Sciatic nerve (tissue), 2 donors: ENCODE data around the gene CA10. TPM values are rescaled to one million over a fixed set of nuclear protein-coding genes. Genes with fewer than 3 reads are reported as not detected.

Source experiments
- ATAC-seq: fragments of 200-7000 bp; cut with Tn5 transposase; one replicate; pipeline ENCODE4 v1.9.1; 2020; ENCODE audit warnings: mild to moderate bottlenecking, moderate library complexity
- DNase-seq: peaks from one replicate; pipeline ENCODE4 v3.0.0-alpha.2; 2020; ENCODE audit warnings: low spot score
- intact Hi-C: fragments of 100-400 bp; cut with DNase I; formaldehyde crosslinking; loops from one replicate; pipeline ENCODE4 v1.14.2; 2022
- total RNA-seq: library from RNA; stranded (reverse); fragmentation: NEBNext Ultra II Directional; extraction: Animal tissue kit (Norgen Biotek cat#: 25700); gene quantifications from one replicate; pipeline ENCODE4 v1.2.1, GENCODE V29; 2021
- donor health status: DM: no; HTN: no; CAD: no.
- donor health status: DM: no; HTN: no; CAD: no.

Gene CA10
- total RNA-seq, 1 donor from 2014 or later: not detected

DNA sequence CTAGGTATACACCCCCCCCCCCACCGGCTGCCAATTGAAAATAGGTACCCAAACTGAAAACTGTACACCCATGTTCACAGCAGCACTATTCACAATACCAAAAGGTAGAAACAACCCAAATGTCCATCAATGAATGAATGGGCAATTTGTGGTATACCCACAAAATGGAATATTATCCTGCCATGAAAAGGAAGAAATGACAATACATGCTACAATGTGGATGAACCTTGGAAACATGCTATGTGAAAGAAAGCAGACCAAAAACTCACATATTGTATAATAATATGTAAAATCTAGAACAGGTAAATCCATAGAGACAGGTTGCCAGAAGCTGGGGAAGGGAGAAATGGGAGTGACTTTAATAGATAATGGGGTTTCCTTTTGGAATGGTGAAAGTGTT, 480.6 kb downstream of the CA10 start:
- intact Hi-C loops: no loop called here
- no peak for DNase-seq
- no peak for ATAC-seq

DNA sequence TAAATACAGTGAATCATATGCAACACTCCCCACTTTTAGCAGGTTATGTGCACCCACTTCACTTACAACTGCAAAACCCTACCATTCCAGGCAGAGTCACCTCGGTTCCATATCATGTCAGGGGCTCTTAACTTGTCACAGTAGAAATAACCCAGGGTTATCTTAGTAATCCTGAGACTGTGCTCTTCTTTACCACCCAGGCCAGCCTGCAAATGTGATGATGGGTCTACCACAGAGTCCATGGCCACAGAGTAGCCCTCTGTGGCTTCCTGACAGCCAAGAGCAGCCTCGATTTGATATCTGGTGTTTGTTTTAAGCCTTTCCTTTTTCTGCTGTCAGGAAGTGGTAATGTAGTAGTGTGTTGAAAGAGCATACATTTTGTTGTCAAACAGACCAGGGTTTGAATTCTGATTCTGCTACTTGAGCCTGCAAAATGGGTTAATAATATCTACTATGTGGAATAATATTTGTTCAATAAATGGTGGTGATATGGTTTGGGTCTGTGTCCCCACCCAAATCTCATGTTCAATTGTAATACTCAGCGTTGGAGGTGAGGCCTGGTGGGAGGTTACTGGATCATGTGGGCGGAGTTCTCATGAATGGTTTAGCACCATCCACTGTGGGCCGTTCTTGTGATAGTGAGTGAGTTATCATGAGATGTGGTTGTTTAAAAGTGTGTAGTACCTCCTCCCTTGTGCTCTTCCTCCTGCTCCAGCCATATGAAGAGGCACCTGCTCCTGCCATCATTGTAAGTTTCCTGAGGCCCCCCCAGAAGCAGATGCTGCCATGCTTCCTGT, 481.6 kb downstream of the CA10 start:
- intact Hi-C loops: no loop called here
- ATAC-seq (no peak), DNase-seq (no peak)

DNA sequence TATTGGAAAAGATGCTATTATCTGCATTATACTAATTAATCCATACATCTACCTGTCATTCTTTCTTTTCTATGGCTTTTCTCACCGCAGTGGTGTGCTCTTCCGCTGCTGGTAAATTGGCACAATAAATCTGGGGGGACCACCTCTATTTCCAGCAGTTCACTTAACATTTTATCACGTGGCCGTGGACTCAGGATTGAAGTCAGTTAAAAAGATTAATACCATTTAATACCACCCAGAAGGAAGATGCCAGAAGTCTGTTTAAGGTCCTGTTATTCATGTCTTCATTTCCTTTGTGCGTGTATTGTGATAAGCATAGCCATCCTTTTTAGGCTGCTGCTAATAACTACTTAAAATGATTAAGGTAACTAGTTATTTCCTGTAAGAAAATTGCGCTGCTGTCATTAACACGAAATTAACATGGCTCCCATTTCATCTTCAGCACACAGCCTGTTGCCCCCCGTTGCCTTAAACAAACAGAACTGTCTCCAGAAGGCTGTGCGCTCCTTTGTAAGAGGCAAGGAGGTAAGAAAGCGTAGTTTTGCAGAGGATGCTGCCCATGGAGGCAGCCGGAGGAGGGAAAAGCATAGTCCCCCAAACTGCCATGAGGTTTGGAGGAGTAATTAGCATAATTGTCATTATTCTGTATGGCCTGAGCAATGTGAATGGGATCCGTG, 483.8 kb downstream of the CA10 start:
- DNase-seq: no peak

DNA sequence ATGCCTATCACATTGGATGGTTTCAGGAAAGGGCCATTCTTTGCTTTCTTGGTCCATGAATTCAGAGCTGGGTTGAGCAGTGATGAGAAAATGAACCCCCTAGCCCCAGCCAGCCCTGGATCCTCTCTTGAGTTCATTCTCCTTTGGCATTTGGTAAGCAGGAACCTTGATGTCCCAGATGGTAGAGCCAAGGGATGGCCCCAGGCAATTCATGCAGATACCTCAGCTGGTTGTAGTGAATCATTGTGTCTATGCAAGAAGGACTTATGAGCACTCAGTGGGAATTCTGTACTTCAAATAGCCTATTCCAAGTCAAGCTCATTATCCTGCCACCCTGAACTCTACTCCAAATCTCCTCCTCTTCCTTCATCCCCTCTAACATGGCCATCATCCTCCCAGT, 485.4 kb downstream of the CA10 start:
- ATAC-seq (no peak), DNase-seq (no peak)
- intact Hi-C loops: no loop called here

More for the DNA sequence above, 483.8 kb downstream of the CA10 start:
- no peak for ATAC-seq
- intact Hi-C loops: no loop called here

DNA sequence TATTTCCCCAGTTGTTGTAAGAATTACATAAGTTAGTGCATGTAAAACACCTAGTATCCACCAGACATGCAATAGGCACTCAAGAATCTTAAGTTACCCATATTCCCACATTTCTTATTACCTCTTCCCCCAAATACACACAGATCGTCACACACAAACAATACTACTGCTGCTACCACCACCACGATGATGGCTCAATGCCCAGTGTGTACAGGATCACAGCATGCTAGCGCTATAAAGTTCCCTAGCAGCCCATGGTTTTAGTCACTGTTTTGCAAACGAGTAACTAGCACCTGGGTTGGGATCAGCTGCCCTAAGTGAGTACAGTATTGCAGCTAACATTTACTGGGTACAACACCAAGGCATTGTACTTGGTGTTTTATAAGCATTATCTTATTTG, 486.4 kb downstream of the CA10 start:
- intact Hi-C loops: no loop called here
- no peak for DNase-seq
- no peak for ATAC-seq

DNA sequence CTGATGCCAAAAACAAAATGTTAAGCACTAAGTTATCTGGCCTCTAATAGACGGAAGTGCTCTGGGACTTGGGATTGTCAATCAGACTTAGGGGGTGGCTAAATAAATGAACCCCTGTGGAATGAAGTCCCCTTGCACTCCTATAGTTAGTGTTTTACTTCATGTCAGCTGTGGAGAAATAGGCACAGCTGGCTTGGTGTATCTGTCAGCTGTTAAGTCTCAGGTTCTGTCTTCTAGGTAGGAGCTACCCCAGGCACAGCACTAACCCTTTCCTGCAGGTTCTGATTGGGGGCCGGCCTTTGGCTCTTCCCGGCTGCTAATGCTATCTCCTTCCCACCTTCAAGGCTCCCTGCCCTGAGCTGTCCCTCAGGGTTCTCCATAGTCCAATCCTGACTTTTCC, 487.6 kb downstream of the CA10 start:
- intact Hi-C loops: no loop called here
- no peak for ATAC-seq
- DNase-seq: no peak

DNA sequence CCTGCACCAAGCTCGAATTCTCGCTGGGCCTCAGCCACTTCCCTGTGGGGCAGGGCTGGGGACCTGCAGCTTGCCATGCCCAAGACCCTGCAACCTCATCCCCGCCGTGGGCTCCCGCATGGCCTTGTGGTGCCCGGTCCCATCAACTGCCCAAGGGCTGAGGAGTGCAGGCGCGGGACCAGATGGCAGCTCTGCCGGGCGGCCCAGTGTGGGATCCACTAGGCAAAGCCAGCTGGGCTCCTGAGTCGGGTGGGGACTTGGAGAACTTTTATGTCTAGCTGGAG, 489.6 kb downstream of the CA10 start:
- ATAC-seq (no peak), DNase-seq (no peak)

DNA sequence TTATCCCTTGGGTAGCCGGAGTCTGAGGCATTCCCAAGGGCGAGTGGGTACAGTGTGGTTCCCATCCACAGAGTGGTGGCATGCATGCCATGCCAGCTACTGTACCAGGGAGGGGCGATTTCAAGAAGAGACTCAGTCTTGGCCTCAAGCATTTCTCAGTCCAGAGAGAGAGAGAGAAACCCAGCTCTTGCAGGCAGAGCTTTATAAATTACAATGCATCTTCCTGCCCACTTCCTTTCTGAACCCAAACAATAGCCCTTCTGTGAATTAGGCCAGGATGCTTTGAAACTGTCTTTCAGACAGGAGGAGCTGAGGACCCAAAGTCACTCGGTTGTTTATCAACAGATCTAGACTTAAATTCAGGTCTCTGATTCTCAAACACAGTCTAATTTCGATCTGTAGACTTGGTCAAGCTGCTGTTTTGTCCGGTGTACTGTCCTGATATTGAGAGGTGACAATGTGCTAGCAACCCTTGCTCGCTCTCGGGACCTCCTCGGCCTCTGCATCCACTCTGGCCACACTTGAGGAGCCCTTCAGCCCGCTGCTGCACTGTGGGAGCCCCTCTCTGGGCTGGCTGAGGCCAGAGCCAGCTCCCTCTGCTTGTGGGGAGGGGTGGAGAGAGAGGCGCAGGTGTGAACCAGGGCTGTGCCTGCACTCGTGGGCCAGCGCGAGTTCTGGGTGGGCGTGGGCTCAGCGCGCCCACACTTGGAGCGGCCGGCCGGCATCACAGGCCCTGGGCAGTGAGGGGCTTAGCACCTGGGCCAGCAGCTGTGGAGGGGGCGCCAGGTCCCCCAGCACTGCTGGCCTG, 490.2 kb downstream of the CA10 start:
- no peak for ATAC-seq
- no peak for DNase-seq
- intact Hi-C loops: no loop called here

More for the DNA sequence above, 489.6 kb downstream of the CA10 start:
- intact Hi-C loops: no loop called here

DNA sequence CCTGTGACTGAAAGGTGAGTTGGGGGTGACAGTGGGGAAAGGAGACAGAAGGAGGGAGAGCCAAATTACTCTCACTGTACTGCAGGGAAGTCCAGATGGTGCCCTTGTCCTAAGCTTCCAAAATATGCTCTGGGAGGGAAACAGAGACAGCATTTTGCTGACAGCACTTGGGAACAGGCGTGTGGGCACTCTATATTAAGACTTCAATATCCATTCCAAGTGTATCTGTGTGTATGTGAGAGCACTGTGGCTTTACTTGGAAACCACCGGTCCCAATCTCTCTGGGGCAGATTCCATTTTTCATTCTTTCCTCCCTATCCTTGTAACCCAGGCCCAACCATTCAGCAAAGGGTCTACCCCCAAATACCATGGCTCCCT, 490.8 kb downstream of the CA10 start:
- no peak for ATAC-seq
- no peak for DNase-seq
- intact Hi-C loops: no loop called here

DNA sequence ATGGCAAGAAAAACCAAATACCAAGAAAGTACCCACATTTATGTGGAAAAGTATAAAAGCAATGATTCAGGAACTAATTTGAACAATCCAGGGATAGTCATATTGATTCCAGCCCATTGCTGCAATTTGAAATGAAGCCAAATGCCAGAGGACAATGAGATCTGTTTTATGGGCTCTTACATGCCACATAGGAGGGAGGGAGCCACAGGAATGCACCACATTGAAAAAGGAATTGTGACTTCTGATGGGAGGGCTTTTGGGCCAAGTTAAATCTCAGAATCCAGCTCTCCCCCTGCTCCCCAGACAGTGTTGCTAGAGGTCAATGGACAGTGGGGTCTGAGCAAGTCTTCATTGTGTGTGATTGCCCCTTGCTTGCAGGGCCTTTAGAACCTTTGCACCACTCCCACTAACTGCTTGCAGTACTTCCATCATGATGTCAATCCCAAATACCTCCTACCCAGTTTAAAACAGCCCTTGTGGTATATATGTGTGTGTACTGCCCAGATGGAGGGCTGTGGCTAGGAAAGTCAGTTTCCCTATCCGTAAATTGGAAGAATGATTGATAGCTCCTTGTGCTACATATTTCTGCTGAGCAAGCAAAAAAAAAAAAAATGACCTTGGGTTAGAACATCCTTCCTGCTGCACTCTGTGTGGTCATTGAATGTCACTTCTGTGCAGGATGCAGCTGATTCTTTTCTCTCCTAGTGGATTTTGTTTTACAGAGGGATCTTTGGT, 491.4 kb downstream of the CA10 start:
- ATAC-seq (no peak), DNase-seq (no peak)
- intact Hi-C loops: no loop called here

DNA sequence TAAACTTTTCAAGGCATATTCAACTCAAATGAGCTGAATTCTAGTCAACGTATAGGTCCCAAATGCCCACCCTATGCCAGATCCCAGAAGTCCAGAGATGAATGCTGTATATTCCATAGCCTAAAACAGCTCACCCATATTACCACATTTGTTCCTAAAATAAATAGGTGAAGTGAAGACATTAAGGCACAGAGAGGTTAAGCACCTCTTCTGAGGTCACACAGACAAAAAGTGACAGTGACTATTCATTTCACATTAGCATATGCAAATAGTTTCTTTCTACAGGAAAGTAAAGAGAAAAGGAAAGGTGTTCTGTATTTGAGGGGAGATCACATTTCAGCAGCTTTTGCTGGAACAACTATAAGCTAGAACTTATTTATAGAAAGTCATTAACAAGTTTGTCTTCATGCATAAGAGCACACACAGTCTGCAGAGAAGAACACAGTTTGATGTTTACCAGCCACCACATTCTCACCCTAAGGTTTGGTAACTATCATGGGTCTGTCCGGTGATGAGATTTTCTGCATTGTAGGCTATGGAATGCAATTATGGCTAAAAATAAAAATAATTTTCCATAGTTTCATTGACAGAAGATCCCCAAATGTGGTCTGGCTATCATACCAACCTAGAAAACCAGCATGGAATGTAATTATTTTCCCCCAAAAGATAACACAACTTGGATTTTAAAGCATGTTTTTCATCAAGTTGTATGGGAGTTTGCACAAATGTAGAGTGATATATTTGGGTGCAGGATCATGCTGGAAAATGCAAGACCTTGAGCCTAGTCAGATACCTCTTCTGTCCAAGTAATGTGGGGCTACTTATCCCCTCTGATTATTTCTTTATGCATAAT, 496.1 kb downstream of the CA10 start:
- intact Hi-C loops: no loop called here
- ATAC-seq (no peak), DNase-seq (no peak)

DNA sequence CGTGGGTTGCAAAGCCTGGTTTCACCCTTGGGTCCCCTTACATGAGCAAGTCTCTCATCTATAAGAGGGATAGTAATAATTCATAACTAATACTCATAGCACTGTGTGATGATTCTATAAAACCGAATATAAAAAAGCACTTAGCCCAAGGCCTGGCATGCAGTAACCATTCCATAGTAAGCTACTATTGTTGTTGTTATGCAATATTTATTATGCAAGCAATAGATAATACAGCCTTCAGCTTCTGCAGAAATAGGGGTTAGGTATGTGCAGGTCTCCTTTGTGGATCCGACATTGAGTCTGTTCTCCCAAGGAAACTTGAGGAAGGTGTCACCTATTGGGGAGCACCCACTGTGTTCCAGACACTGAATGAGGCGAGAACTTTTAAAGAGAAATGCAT, 497.1 kb downstream of the CA10 start:
- ATAC-seq: no peak
- intact Hi-C loops: no loop called here
- no peak for DNase-seq

DNA sequence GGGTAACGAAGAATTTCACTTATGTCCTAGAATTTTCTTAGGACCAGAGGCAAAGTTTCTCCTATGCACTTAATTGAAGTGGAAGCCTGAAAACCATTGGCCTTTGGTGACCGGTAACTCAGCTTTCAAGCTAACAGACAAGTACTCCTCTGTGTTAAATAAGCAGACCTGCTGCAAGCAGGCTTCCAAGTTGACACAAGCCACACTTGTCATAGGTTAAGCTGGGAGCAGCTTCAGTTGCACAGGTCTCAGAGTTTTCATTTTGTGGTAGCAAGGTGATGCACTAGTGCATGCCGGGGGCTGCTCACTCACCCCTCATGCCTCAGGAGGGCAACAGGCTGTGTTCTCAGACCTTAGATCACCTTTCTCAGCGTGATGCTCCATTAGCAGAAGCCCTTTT, 498.2 kb downstream of the CA10 start:
- ATAC-seq: no peak
- intact Hi-C loops: no loop called here
- no peak for DNase-seq

DNA sequence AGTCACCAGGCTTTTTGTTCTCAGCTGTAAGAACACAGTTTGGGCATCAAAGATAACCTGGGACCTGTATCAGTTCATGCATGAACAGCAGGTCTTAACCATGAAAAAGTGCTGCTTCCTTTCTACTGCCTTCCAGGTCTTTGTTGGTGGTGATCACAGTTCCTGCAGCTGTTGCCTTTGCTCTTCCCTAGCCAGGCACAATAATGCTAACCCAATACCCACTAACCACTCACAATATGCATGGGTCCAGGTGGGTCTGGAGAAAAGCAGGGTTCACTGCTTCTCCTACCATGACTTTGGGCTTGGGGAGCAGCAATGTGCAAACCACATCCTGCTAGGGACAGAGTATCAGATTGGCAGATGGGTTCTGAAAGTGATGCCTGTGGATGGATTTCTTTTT, 501.3 kb downstream of the CA10 start:
- no peak for ATAC-seq
- intact Hi-C loops: no loop called here

DNA sequence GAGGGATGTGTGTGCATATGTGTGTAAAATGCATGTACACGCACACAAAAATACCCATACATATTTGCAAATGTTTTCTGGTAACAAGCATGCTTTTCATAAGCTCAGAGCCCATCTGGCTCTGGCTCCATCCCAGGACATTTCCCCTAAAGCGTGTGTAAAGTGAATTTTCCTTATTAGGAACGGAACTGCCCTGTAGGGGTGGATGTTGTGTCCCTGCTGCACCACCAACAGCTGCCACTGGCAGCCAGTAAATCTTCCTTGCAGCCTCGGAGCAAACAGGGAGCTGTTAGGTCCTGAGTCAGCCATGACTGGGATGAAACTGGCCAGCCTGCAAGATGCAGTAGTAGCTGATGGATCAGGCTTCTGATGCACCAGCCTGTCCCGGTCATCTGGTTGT, 504.6 kb downstream of the CA10 start:
- intact Hi-C loops: no loop called here
- no peak for DNase-seq
- ATAC-seq: no peak

More for the DNA sequence above, 501.3 kb downstream of the CA10 start:
- DNase-seq: no peak

DNA sequence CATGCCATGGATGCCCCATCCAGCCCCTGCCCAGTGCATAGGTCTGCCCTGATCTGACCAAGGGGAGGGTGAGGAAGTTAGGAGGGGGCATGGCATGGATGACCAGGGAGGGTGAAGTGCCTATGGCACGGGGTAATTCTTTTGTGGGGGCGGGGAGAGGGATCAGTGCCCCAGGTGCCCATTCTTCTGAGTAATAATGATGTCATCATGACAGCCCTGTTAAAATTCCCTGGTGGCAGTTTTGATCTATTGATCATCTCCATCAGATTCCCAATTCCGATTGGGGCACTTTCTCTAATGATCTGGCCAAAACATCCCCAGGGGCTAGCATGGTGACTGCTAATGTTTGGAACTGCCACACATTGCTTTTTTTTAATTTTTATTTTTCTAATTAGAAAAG, 506.0 kb downstream of the CA10 start:
- DNase-seq (no peak), ATAC-seq (no peak)
- intact Hi-C loops: no loop called here

DNA sequence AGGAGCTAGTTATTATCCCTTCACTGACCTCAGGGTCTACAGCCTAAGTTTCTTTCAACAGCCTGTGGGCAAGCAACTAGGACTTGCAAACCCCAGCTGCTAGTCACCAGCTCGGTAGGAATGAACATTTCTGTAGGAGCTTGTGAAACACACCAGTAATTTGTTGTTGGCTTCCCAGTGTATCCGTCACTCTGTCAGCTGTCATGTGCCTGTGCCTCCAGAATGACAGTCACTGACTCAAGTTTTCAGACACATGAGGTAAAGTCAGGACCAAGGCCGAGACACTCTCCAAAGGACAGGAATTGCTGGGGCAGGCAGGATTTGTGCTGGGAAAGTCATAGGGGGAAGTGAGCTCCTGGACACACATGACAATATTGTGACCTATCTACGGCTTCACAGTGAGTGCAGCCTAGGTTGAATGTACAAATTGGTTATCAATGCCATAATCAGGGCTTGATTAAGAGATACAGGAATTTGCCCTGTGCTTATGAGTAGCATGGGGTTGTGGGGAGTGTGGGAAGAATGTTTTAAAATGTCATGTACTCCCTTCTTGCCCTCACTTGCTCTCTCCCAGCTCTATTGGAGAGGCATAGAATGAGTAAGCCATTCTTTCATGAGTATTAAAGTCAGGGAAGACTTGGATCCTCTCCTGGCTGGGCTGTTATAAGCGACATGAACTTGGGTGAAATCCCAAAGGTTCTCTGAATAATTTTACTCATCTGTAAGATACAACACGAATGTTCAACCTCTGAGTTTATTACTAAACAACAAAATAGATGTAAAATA, 506.8 kb downstream of the CA10 start:
- intact Hi-C loops: no loop called here
- ATAC-seq: no peak

DNA sequence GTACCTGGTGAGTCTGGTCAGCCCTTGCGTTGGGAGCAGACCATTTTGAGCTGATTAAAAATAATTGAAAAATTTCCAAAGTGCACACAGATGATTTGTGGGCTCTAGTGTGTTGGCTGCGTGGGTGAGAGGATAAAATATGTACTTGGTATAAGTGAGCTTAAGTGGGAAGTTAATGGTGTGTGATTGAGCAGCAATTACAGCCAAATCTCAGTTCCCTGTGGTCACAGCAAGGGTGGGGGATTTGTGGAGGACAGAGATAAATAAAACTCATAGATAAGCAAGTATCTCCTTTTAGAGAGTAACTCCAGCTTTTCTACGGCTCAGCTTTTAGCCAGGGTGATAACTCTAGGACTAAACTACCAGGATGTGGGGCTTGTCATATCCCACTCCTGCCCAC, 507.7 kb downstream of the CA10 start:
- no peak for ATAC-seq
- no peak for DNase-seq
- intact Hi-C loops: no loop called here

More for the DNA sequence above, 506.8 kb downstream of the CA10 start:
- DNase-seq: no peak
